ENCODE measurements around the gene NUMBL. TPM values are rescaled to one million over a fixed set of nuclear protein-coding genes. Genes with fewer than 3 reads are reported as not detected.

The NUMBL gene
- total and polyA plus RNA-seq, 2 of the 13 experiments (the other 11 are each of a cell fraction or from before 2014, with no cell fraction given): 0.49 to 2.3 TPM

GRCh38 chr19:40709817-40710216, 19.4 kb upstream of the NUMBL start:
- in situ Hi-C loops (cut with HindIII; ENCODE audit: extremely low pct_ligation_motif_present, low pct_unique_long_range_greater_than_20kb): no loop called here
- Histone ChIP-seq H4K20me1 (ENCODE audit: insufficient read depth, low read length) (no peaks in the 10 kb centered on the region), H3K79me2 (ENCODE audit: insufficient read depth, low read length) (no peaks in the 10 kb centered on the region), H2AFZ (ENCODE audit: low read length) (no peak overlapping the region), H3K36me3 (replicated peaks in 1 of 2; ENCODE audit: control insufficient read depth in 1 of 2, insufficient read depth in 2 of 2, low read length in 2 of 2) (peaks cover 5 to 12% of the 10 kb centered on the region in 2 experiments; a peak in 4 of 5 replicates), H3K27ac (ENCODE audit: extremely low read length, insufficient read depth, low read length) (no peak overlapping the region), H3K4me2 (ENCODE audit: low read depth, low read length) (no peak overlapping the region), H3K4me3 (replicated peaks in 1 of 3; ENCODE audit: insufficient read depth in 1 of 3, low read depth in 2 of 3, low read length in 3 of 3) (no peak overlapping the region), H3K27me3 (ENCODE audit: control insufficient read depth in 1 of 2, insufficient read depth in 2 of 2, low read length in 2 of 2) (no peaks in the 10 kb centered on the region), H3K4me1 (ENCODE audit: insufficient read depth, low read length) (peaks cover 7% of the 10 kb centered on the region), H3K9me3 (ENCODE audit: low read length) (no peaks in the 10 kb centered on the region), H3K9ac (ENCODE audit: insufficient read depth, low read depth, low read length) (no peak overlapping the region)
- FAIRE-seq (no peak), DNase-seq (ENCODE audit: low spot score) (no peak), ATAC-seq (no peak)
- TF ChIP-seq REPIN1 (CRISPR knock-in tag; IDR thresholded peaks at IDR 0.05; ENCODE audit: borderline replicate concordance, low read depth) (no peak), E2F5 (CRISPR knock-in tag; conservative IDR thresholded peaks at IDR 0.05) (no peak), ZNF768 (CRISPR knock-in tag; IDR thresholded peaks at IDR 0.05) (peak; percentile 92), GMEB2 (CRISPR knock-in tag; IDR thresholded peaks at IDR 0.05; ENCODE audit: low read depth) (no peak), ZMYM3 (CRISPR knock-in tag; IDR thresholded peaks at IDR 0.05) (no peak)
- CTCF ChIA-PET (ENCODE audit: low intra/inter-chr PET ratio, low total read pairs): no interaction called here
- no TSS peak for BruUV-seq (replicated peaks)
- POLR2A ChIA-PET: no interaction called here
- intact Hi-C loops (cut with micrococcal nuclease; ENCODE audit: unreplicated experiment): no loop called here
- WGBS (ENCODE audit: low lambda C conversion rate): 98% methylated on average over 5 of the region's 5 CpGs

GRCh38 chr19:40707615-40708014, 17.2 kb upstream of the NUMBL start:
- H3K9me3 ChIP-seq (ENCODE audit: low read length): no peaks in the 10 kb centered on the region
- no peak overlapping the region for H3K4me3 ChIP-seq (replicated peaks in 1 of 3; ENCODE audit: insufficient read depth in 1 of 3, low read depth in 2 of 3, low read length in 3 of 3)
- H3K9ac ChIP-seq (ENCODE audit: insufficient read depth, low read depth, low read length): no peak overlapping the region
- ATAC-seq (no peak), DNase-seq (ENCODE audit: low spot score) (no peak), FAIRE-seq (no peak)
- peaks cover under 1% of the 10 kb centered on the region; the same call in 1 of the 2 replicates for H3K4me1 ChIP-seq (ENCODE audit: insufficient read depth, low read length)
- H3K27ac ChIP-seq (ENCODE audit: extremely low read length, insufficient read depth, low read length): no peak overlapping the region
- no peak overlapping the region for H3K4me2 ChIP-seq (ENCODE audit: low read depth, low read length)
- H3K36me3 ChIP-seq (replicated peaks in 1 of 2; ENCODE audit: control insufficient read depth in 1 of 2, insufficient read depth in 2 of 2, low read length in 2 of 2): peaks cover 8 to 15% of the 10 kb centered on the region in 2 experiments; a peak in 4 of 5 replicates
- H2AFZ ChIP-seq (ENCODE audit: low read length): no peak overlapping the region
- in situ Hi-C loops (cut with HindIII; ENCODE audit: extremely low pct_ligation_motif_present, low pct_unique_long_range_greater_than_20kb) (no loop called here), intact Hi-C loops (cut with micrococcal nuclease; ENCODE audit: unreplicated experiment) (no loop called here)
- 95% methylated on average over 7 of the region's 7 CpGs for WGBS (ENCODE audit: low lambda C conversion rate)
- POLR2A ChIA-PET: no interaction called here
- CTCF ChIA-PET (ENCODE audit: low intra/inter-chr PET ratio, low total read pairs): no interaction called here
- no peaks in the 10 kb centered on the region for H4K20me1 ChIP-seq (ENCODE audit: insufficient read depth, low read length)
- BruUV-seq (replicated peaks): no TSS peak
- H3K27me3 ChIP-seq (ENCODE audit: control insufficient read depth in 1 of 2, insufficient read depth in 2 of 2, low read length in 2 of 2): no peaks in the 10 kb centered on the region
- no peaks in the 10 kb centered on the region for H3K79me2 ChIP-seq (ENCODE audit: insufficient read depth, low read length)
- no peak for TF ChIP-seq MAF1 (CRISPR knock-in tag; IDR thresholded peaks at IDR 0.05; ENCODE audit: borderline replicate concordance)
- no peak for TF ChIP-seq SOX6 (IDR thresholded peaks at IDR 0.05)
- no peak for TF ChIP-seq SOX6 (CRISPR knock-in tag; IDR thresholded peaks at IDR 0.05)
- no peak for TF ChIP-seq NRL (CRISPR knock-in tag; IDR thresholded peaks at IDR 0.05; ENCODE audit: borderline replicate concordance)
- no peak for TF ChIP-seq ERF (CRISPR knock-in tag; IDR thresholded peaks at IDR 0.05)
- TF ChIP-seq HCFC1 (IDR thresholded peaks at IDR 0.05; ENCODE audit: low read depth, low read length): no peak
- no peak for TF ChIP-seq ZNF138 (CRISPR knock-in tag; IDR thresholded peaks at IDR 0.05; ENCODE audit: low read depth)
- TF ChIP-seq ZNF562 (CRISPR knock-in tag; IDR thresholded peaks at IDR 0.05; ENCODE audit: borderline replicate concordance): no peak
- TF ChIP-seq REL (CRISPR knock-in tag; conservative IDR thresholded peaks at IDR 0.05): no peak
- no peak for TF ChIP-seq ZNF432 (CRISPR knock-in tag; IDR thresholded peaks at IDR 0.05; ENCODE audit: borderline replicate concordance)
- no peak for TF ChIP-seq ZNF639 (CRISPR knock-in tag; conservative IDR thresholded peaks at IDR 0.05)
- no peak for TF ChIP-seq DMAP1 (CRISPR knock-in tag; IDR thresholded peaks at IDR 0.05)

Data from HepG2 (cell line).